Esophagus squamous epithelium (tissue), 5 donors: ENCODE results near the gene FIGN. TPM values are rescaled to one million over a fixed set of nuclear protein-coding genes. Genes with fewer than 3 reads are reported as not detected.

Experiments used
- DNase-seq: peaks from one replicate; lab custom pipeline; 2025; lab: John Stamatoyannopoulos, UW
- H3K27ac ChIP-seq, 4 donors: fragments of 200-600 bp; sonication (generic); one replicate each; pipeline ENCODE4 v1.5.1; 2016 to 2019; ENCODE audit warnings: mild to moderate bottlenecking in 1 of 4
- H3K27me3 ChIP-seq, 4 donors: fragments of 200-600 bp; sonication (generic); 1 replicate in 3 of 4; 2 replicates in 1 of 4; pipeline versions ENCODE4 v1.5.1 to v1.6.0; 2017 to 2021; ENCODE audit warnings: antibody characterized with exemption in 1 of 4
- H3K36me3 ChIP-seq, 3 donors: fragments of 200-600 bp; sonication (generic); one replicate each; pipeline ENCODE4 v1.5.1; 2016 to 2019
- H3K4me1 ChIP-seq, 3 donors: fragments of 200-600 bp; sonication (generic); one replicate each; pipeline ENCODE4 v1.5.1; 2017 to 2019
- H3K4me3 ChIP-seq, 4 donors: fragments of 200-600 bp; sonication (generic); 1 replicate in 3 of 4; 2 replicates in 1 of 4; pipeline ENCODE4 v1.5.1; 2016 to 2019; ENCODE audit warnings: mild to moderate bottlenecking in 2 of 4, moderate library complexity in 1 of 4
- H3K9me3 ChIP-seq, 3 donors: fragments of 200-600 bp; sonication (generic); one replicate each; pipeline ENCODE4 v1.5.1; 2016 to 2019
- POLR2A ChIP-seq, 4 donors: fragments of 450-650 bp; IDR thresholded peaks; one replicate each; pipeline ENCODE4 v1.6.1; 2017; ENCODE audit warnings: antibody characterized with exemption in 4 of 4, mild to moderate bottlenecking in 4 of 4, moderate library complexity in 3 of 4
- WGBS, 2 donors: methylation state at CpG; one replicate each; pipeline ENCODE4 v1.1.5; 2018; 5-methylcytosine and 5-hydroxymethylcytosine counted together
- intact Hi-C: fragments of 100-400 bp; cut with DNase I; formaldehyde crosslinking; loops from one replicate; pipeline ENCODE4 v1.15.0; 2022
- total RNA-seq, 4 donors: library from RNA; depleted of rRNA; stranded (reverse); fragments of >200 nt; gene quantifications; one replicate each; pipeline ENCODE4 v1.1.0, GENCODE V29; 2016
- TF ChIP-seq, protein P1 (sequence below), 6 experiments: fragments of 450-650 bp in 4 of 6; fragments of 200-600 bp in 2 of 6; sonication (generic) in 2 of 6; IDR thresholded peaks; one replicate each; pipeline ENCODE4 v1.5.1; 2016 to 2019; ENCODE audit warnings: antibody characterized with exemption in 6 of 6, mild to moderate bottlenecking in 4 of 6, moderate library complexity in 4 of 6
- donor health status: DM: yes; HTN: yes; CAD: no.

Gene FIGN
- total RNA-seq, 4 donors from 2014 or later: 0.38 to 2.1 (median 1.8) TPM

DNA sequence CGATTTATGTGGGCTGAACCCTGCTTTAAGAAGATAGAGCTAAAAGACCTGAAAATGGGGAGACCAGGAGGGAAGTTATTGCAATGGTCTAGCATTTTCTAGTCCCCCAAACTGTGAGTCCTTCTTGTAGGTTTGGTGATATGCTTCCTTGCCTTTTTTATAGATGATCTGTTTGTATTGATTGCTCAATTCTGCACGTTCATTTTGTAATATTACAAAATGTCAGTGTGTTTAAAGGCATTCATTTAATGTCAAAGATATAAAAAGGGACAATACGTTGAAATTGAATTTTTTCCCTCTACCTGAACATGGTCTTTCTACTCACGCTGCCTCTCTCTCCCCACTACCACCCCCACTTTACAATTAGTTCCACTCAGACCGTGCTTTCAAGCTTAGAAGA, 5.6 kb upstream of the FIGN start:
- Histone ChIP-seq H3K27me3 (peaks cover 0 to 12% (median 0%) of the 10 kb centered on the region in 4 donors), H3K36me3 (no peaks in the 10 kb centered on the region), H3K9me3 (no peaks in the 10 kb centered on the region), H3K4me1 (peaks cover 0 to 8% (median 2%) of the 10 kb centered on the region in 3 donors), H3K4me3 (no peak overlapping the region), H3K27ac (no peak overlapping the region)
- TF ChIP-seq, protein P1, sequence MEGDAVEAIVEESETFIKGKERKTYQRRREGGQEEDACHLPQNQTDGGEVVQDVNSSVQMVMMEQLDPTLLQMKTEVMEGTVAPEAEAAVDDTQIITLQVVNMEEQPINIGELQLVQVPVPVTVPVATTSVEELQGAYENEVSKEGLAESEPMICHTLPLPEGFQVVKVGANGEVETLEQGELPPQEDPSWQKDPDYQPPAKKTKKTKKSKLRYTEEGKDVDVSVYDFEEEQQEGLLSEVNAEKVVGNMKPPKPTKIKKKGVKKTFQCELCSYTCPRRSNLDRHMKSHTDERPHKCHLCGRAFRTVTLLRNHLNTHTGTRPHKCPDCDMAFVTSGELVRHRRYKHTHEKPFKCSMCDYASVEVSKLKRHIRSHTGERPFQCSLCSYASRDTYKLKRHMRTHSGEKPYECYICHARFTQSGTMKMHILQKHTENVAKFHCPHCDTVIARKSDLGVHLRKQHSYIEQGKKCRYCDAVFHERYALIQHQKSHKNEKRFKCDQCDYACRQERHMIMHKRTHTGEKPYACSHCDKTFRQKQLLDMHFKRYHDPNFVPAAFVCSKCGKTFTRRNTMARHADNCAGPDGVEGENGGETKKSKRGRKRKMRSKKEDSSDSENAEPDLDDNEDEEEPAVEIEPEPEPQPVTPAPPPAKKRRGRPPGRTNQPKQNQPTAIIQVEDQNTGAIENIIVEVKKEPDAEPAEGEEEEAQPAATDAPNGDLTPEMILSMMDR (IDR thresholded peaks at IDR 0.05): no peak
- no peak for TF ChIP-seq POLR2A (IDR thresholded peaks at IDR 0.05)
- intact Hi-C loops: no loop called here
- DNase-seq: no peak
- 66 to 68% methylated on average over 5 of the region's 5 CpGs for WGBS, 2 donors

DNA sequence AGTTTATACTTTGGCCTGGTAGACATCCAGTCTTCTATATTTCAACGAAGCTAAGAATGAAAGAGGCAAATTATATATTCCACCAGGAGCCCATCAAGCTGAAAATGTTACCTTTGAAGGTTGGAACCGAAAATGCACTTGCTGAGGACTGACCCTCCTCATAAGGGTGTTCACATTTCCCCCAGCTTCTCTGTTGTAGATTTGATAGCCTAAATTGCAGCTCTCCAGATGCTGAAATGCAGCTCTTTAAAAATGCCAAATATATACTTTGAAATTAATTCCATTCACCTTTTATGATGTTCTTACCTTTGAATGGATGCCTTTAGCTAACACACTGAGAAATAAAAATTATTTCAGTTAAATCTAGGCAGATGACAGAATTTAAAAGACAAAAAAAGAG, 1.8 kb upstream of the FIGN start:
- 63 to 80% methylated on average over 2 of the region's 2 CpGs for WGBS, 2 donors
- intact Hi-C loops: no loop called here

DNA sequence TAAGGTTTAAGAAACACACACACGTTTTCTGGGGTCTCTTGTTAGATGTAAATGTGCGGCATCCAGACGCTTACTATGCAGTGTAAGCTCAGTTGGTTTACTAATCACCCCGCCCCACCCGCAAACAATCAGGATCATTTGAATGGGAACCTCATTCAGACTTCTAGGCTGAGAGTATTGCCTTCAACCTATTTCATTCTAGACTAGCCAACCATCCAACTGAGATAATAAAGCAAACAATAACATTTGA, 1.3 kb upstream of the FIGN start:
- Histone ChIP-seq H3K4me3 (peak overlapping the region in 3 of 4 donors; percentile 55 to 75 (median 72)), H3K27ac (peak overlapping the region in 2 of 4 donors; percentile 80 to 91), H3K4me1 (peaks cover 0 to 27% (median 4%) of the 10 kb centered on the region in 3 donors), H3K36me3 (no peaks in the 10 kb centered on the region), H3K27me3 (peaks cover 0 to 34% (median 0%) of the 10 kb centered on the region in 4 donors), H3K9me3 (no peaks in the 10 kb centered on the region)
- TF ChIP-seq POLR2A (IDR thresholded peaks at IDR 0.05): no peak
- TF ChIP-seq, protein P1 (IDR thresholded peaks at IDR 0.05): no peak
- DNase-seq: no peak
- intact Hi-C loops: no loop called here
- WGBS, 2 donors: 43 to 57% methylated on average over 5 of the region's 5 CpGs

More for the DNA sequence above, 1.8 kb upstream of the FIGN start:
- TF ChIP-seq POLR2A (IDR thresholded peaks at IDR 0.05): no peak
- TF ChIP-seq, protein P1 (IDR thresholded peaks at IDR 0.05): no peak
- H3K27ac ChIP-seq: no peak overlapping the region
- peaks cover 0 to 34% (median 0%) of the 10 kb centered on the region in 4 donors for H3K27me3 ChIP-seq
- DNase-seq: no peak
- no peaks in the 10 kb centered on the region for H3K36me3 ChIP-seq
- no peak overlapping the region for H3K4me3 ChIP-seq
- no peaks in the 10 kb centered on the region for H3K9me3 ChIP-seq
- peaks cover 0 to 27% (median 4%) of the 10 kb centered on the region in 3 donors for H3K4me1 ChIP-seq

DNA sequence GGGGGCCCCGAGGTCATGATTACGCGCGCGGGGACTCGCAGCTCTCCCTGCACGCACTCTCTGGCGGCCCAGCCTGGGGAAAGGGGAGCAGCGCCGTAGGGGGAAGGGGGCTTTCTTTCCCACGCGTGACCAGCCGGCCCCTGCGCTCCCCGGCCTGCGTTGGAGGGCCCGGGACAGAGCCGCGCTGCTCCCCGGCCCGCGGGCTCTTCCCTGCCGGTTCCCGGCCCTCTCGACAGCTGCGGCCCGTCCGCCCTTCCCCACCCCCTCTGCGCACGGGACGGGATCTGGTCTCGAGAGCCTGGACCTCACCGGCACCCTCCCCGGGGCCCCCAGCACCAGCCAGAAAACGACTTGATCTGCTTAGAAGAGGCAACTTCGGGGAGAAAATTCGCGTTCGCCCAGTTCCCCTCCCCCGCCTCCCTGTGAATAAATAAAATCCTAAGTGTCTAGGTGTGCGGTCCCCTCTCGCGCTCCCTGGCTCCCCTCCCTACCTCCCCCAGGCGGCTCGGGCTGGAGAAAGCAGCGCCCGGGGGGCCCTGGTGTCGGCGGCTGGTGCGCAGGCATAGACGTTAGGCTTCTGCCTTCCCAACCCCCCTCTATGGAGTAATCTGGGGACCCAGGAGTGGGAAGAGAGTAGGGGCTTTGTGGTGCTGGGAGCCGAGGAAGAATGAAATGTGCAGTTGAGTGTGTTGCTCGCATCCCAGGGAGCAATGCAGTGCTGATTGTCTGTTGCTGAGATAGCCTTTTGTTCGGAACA, 803 bp upstream of the FIGN start:
- TF ChIP-seq, protein P1 (IDR thresholded peaks at IDR 0.05): no peak
- TF ChIP-seq POLR2A (IDR thresholded peaks at IDR 0.05): no peak
- H3K27ac ChIP-seq: peak overlapping the region; percentile 77 to 91 (median 84)
- H3K4me1 ChIP-seq: peaks cover 0 to 27% (median 4%) of the 10 kb centered on the region in 3 donors
- peak overlapping the region; percentile 54 to 75 (median 64) for H3K4me3 ChIP-seq
- H3K36me3 ChIP-seq: no peaks in the 10 kb centered on the region
- DNase-seq: no peak
- intact Hi-C loops: no loop called here
- 14% methylated on average over 4 to 6 of the region's 54 CpGs for WGBS, 2 donors
- H3K27me3 ChIP-seq: peaks cover 0 to 34% (median 0%) of the 10 kb centered on the region in 4 donors
- H3K9me3 ChIP-seq: no peaks in the 10 kb centered on the region

DNA sequence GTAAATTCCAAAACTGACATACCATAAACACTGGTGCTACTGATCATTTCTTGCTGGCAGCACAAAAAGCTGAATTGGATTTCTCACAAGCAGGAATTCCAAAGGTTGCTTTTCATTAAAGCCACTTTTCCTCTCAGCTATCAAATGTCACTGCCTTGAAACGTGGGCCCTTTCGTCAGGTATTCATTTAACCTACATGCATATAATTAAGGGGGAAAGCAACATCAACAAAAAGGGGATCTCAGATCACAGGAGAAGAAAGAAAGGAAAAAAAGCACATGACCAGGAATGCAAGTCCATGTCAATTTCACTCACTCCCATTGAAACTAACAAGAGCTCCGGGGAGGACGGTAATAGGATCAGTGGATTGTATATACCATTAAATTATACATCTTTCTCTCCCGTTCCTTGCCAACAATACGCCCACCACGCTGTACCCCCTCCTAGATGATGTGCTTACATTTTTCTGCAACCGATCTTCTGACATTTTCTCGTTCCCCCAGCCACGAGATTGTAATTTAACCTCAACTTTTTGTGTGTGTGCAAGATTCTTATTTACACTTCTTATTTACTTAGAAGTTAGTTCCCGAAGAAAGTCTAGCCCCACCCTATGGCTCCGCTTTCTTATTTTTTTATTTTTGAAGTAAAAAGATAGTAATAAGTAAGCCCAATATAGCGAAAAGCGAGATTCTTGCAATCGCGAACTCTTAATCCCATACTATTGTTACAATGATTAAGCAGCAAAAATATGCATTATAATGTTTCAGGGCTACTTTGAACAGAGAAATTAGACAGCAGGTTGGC, 725 bp downstream of the FIGN start:
- Histone ChIP-seq H3K4me1 (peaks cover 0 to 27% (median 4%) of the 10 kb centered on the region in 3 donors), H3K9me3 (no peaks in the 10 kb centered on the region), H3K4me3 (peak overlapping the region; percentile 54 to 75 (median 64)), H3K36me3 (no peaks in the 10 kb centered on the region), H3K27ac (peak overlapping the region; percentile 77 to 91 (median 84)), H3K27me3 (peaks cover 0 to 34% (median 0%) of the 10 kb centered on the region in 4 donors)
- TF ChIP-seq POLR2A (IDR thresholded peaks at IDR 0.05): no peak
- TF ChIP-seq, protein P1 (IDR thresholded peaks at IDR 0.05): no peak
- intact Hi-C loops: no loop called here
- WGBS, 2 donors: 3 to 9% methylated on average over 16 of the region's 16 CpGs
- DNase-seq: no peak
